NCI-H1694 (cell line): ENCODE measurements around the gene DNAH17.
A peak's percentile ranks its signal among the peaks of the same experiment; 100 is the strongest.
"Not testable (repeated sequence)": the region's sequence is repeated elsewhere in the genome, so short reads cannot be mapped to it uniquely, and the experiment has no call there.

Source experiments
- DNase-seq: peaks from one replicate; lab custom pipeline; 2025; lab: John Stamatoyannopoulos, UW

The DNAH17 gene

GRCh38 chr17:78477913-78478756 is 99.1 kb downstream of the DNAH17 start:
- no peak for DNase-seq

- no peak for DNase-seq
These were observed 100.2 kb downstream of the DNAH17 start for GRCh38 chr17:78476973-78477372.

GRCh38 chr17:78476149-78476548 is 101.0 kb downstream of the DNAH17 start:
- DNase-seq = no peak

DNA sequence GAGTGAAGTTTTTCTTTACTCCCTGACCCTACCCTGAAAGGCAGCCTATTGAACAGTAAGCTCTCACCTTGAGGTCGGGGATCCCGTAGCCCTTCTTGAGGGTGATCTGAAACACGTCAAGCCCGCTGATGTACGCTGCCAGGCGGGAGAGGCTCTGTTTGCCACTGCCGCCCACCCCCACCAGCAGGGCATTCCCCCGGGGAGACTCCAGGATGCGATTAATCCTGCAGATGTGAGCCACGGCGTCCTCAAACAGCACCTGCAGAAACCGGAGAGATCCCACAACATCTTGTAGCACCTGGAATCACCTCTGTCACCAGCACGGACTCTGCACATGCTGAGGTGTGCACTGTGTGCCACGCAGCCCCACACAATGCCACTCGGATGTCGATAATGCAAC is 102.0 kb downstream of the DNAH17 start:
- DNase-seq = no peak

DNA sequence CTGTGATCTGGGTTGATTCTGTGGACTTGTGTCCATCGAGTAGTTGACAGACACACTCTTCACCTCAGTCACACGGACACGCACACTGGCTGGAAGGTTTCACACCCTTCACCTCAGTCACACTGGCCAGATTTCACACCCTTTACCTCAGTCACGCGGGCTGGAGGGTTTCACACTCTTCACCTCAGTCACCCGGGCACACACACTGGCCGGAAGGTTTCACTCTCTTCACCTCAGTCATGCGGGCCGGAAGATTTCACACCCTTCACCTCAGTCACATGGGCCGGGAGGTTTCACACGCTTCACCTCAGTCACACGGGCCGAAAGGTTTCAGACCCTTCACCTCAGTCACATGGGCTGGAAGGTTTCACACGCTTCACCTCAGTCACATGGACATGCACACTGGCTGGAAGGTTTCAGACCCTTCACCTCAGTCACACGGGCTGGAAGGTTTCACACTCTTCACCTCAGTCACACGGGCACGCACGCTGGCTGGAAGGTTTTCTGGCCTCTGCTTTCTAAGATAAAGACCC is 102.5 kb downstream of the DNAH17 start:
- no peak for DNase-seq

GRCh38 chr17:78473951-78474613 is 103.1 kb downstream of the DNAH17 start:
- no peak for DNase-seq

GRCh38 chr17:78472035-78472905 is 104.9 kb downstream of the DNAH17 start:
- DNase-seq = no peak

- DNase-seq = no peak
These were observed 105.6 kb downstream of the DNAH17 start for GRCh38 chr17:78471635-78472034.

DNA sequence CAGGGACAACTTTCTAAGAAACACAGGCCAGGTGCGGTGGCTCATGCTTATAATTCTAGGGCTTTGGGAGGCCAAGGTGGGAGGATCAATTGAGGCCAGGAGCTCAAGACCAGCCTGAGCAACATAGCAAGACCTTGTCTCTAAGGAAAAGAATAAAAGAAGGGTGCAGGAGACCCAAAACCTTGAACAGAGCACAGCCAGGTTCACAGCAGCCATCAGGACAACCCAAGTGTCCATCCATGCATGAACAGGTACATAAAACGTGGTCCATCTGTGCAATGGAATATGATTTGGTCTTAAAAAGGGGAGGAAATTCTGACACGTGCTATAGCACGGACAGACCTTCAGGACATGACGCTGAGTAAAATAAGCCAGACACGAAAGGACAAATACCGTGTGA is 107.8 kb downstream of the DNAH17 start:
- DNase-seq = no peak

DNA sequence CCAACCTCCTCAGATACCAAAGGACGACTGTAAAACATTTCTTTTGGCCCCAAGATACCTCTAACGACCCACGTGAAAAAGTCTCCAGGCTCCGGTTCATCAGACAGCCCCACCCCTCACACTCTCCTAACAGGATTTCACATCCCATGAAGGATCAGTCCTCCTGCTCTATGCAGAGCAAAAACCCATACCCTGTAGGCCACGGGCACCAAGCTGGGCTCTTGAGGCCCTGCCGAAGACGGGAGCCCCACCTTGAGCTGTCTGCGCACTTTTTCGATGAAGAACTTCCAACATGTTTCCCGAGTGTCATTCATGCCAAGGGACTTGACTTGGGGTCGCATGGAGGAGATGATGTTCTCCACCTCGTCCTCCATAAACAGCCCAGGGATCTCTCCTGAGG is 108.8 kb downstream of the DNAH17 start:
- no peak for DNase-seq

GRCh38 chr17:78466786-78467715 is 110.1 kb downstream of the DNAH17 start:
- DNase-seq = no peak

DNA sequence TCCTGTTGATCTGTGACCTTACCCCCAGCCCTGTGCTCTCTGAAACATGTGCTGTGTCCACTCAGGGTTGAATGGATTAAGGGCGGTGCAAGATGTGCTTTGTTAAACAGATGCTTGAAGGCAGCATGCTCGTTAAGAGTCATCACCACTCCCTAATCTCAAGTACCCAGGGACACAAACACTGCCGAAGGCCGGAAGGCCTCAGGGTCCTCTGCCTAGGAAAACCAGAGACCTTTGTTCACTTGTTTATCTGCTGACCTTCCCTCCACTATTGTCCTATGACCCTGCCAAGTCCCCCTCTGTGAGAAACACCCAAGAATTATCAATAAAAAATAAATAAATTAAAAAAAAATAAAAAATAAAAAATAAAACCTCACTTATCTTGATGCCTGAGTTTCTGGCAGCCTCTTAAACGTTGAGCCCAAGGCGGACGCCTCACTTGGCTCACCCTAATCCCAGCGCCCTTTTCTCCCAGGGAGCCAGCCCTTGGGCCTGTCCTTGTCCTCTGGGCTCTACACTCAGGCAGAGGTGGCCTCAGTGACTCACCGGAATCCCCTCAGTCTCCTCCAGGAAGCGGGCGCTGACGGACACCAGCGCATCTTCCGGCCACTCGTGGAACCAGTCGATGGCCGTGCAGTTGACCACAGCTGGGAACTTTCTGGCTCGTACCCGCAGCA is 110.9 kb downstream of the DNAH17 start:
- not testable (repeated sequence) for DNase-seq

GRCh38 chr17:78462148-78462547 is 115.0 kb downstream of the DNAH17 start:
- no peak for DNase-seq

DNA sequence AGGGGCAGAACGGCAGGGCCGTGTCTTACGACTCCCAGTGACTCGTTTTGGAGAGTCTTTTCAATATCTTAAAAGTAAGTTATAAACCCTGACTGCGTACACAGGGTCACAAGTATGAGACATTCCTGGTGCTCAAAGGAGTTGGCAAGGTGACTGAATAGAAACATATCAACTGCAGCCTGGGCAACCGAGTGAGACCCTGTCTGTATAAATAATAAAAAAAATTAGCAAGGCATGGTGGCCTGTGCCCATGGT is 115.5 kb downstream of the DNAH17 start:
- DNase-seq = no peak

GRCh38 chr17:78460951-78461798 is 116.0 kb downstream of the DNAH17 start:
- DNase-seq = no peak

DNA sequence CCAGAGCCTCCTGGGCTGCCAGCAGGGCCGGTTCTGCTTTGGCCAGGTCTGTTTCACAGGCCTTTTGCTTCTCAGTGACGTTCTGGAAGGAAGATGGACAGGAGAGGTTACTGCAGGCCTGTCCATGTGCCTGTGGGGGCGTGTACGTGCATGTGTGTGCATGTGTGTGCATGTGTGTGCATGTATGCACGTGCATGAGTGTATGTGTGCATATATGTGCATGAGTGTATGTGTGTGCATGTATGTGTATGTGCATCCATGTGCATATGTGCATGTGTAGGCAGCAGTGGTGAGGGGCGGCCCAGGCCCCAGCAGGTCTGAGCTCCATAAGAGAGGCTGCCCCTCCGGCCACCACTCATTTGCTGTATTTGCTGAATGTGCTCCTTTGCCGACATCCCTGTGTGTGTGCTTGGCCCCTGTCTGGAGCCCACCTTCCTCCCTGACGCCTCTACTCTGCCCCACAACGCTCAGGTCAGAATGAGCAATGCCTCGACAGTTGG is 117.0 kb downstream of the DNAH17 start:
- DNase-seq = no peak

DNA sequence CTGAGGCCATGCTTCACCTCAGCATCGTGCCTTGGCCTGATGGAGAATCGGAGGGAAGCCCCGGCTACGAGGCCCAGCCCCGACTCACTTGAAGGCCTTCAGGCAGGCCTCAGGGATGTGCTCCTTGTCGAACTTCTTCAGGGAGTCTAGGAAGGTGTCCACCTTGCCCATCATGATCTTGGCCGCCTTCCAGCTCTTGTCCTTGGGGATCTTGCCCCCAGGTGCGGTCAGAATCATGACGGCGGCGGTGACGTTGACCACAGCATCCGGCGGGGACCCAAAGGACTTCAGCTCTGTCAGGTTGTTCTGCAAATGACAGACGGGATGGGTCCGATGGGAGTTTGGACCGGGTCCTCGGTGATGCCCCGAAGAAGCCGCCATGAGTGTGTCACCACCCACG is 117.5 kb downstream of the DNAH17 start:
- DNase-seq = no peak

DNA sequence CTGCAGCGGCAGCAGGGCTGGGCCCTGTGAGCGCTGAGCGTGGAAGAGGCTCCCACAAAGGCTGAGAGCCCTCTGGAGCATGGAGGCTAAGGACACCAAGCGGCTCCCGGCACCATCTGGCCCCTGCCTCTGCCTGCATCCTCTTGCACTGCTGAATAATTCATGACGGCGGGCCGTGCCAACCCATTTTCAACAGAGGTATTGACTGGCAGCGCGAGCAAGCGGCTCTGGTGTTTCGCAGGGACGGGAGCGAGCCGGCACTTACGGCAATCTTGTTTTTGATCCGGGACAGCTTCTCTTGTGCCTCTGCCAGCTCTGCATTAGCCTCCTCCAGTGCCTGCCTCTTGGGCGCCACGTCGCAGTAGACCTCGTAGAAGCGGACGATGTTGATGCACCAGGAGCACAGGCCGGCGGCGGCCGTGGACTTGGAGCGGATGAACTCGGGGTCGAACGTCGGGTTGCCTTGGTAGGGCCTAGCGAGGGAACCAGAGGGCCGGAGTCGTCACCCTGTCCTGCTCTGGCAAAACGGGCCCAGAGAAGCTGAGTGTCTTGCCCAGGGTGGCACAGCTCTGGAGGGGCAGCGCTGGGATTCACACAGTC is 118.4 kb downstream of the DNAH17 start:
- DNase-seq = peak; percentile 94

- no peak for DNase-seq
These were observed 119.1 kb downstream of the DNAH17 start for GRCh38 chr17:78458091-78458490.
